GM12873 (cell line): ENCODE data around the gene AIMP2.

ENCODE experiments used
- TF ChIP-seq, protein P1 (sequence below): IDR thresholded peaks from 2 replicates; pipeline ENCODE4 v1.5.1; 2012; ENCODE audit warnings: low read depth, mild to moderate bottlenecking, moderate library complexity, low read length, control low read depth; ENCODE audit not compliant: insufficient read depth; ENCODE audit errors: missing control alignments

The AIMP2 gene

DNA sequence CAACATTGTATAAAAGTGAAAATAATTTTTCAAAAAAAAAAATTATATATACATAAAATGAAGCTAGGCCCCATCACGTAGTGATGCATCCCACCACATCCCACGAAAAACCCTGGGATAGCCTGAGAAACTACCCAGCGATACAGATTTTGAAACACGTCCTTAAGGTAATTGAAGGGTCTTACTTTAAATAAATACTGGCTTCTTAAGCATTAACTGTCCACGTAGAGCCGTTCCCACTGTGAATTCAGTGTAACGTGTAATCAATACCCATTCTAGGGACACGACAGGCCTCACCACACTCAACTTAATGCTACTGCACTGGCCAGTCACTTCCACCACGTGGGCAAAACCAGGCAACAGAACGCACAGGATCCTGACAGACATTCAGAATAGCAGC lies 26.1 kb downstream of the AIMP2 start:
- TF ChIP-seq, protein P1, sequence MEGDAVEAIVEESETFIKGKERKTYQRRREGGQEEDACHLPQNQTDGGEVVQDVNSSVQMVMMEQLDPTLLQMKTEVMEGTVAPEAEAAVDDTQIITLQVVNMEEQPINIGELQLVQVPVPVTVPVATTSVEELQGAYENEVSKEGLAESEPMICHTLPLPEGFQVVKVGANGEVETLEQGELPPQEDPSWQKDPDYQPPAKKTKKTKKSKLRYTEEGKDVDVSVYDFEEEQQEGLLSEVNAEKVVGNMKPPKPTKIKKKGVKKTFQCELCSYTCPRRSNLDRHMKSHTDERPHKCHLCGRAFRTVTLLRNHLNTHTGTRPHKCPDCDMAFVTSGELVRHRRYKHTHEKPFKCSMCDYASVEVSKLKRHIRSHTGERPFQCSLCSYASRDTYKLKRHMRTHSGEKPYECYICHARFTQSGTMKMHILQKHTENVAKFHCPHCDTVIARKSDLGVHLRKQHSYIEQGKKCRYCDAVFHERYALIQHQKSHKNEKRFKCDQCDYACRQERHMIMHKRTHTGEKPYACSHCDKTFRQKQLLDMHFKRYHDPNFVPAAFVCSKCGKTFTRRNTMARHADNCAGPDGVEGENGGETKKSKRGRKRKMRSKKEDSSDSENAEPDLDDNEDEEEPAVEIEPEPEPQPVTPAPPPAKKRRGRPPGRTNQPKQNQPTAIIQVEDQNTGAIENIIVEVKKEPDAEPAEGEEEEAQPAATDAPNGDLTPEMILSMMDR, result no peak

DNA sequence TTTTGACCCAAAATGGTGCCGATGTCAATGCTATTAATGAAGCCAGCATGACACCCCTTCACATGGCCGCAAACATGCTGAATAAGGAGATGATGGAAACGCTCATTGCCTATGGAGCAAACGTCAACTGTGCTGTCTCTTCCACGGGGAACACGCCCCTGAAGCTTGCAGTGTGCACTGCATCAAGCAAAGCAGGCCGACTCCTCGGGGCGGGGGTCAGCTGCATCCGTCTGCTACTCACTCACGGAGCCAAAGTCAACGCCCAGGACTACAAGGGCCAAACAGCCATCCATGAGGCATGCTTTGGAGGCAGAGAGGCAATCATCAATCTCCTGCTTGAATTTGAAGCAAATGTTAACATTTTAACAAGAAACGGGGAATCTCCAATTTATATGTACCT lies 26.6 kb downstream of the AIMP2 start:
- TF ChIP-seq, protein P1, result no peak

GRCh38 chr7:6049780-6050179 lies 40.7 kb downstream of the AIMP2 start:
- TF ChIP-seq, protein P1, result no peak

DNA sequence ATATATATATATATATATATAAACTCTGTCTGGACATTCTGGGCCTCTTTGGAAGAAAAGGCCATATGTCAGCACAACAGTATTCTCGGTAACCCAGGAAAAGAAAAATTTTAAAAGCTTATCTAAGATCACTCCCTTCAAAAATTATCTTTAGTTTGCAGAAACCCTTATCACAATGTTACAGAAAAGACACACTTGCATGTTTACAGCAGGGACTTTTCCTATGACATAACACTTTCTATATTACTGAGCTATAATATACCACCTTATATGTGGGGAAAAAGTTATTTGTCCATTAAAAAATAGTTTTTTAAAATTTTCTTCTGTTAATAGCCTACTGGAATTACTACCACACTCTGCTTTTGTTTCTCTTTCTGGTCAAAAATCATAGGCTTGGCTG lies 47.5 kb downstream of the AIMP2 start:
- TF ChIP-seq, protein P1, result no peak

GRCh38 chr7:6057316-6058129 lies 48.5 kb downstream of the AIMP2 start:
- TF ChIP-seq, protein P1, result no peak

GRCh38 chr7:6071406-6071805 lies 62.3 kb downstream of the AIMP2 start:
- TF ChIP-seq, protein P1, result no peak
